HG03103 (cell line): ENCODE results near the gene CYP1A2.

Experiments
- ATAC-seq: cut with Tn5 transposase; IDR thresholded peaks from one replicate; pipeline ENCODE4 v1.9.1; 2021; ENCODE audit warnings: low read depth; ENCODE audit not compliant: unreplicated experiment

CYP1A2 gene

DNA sequence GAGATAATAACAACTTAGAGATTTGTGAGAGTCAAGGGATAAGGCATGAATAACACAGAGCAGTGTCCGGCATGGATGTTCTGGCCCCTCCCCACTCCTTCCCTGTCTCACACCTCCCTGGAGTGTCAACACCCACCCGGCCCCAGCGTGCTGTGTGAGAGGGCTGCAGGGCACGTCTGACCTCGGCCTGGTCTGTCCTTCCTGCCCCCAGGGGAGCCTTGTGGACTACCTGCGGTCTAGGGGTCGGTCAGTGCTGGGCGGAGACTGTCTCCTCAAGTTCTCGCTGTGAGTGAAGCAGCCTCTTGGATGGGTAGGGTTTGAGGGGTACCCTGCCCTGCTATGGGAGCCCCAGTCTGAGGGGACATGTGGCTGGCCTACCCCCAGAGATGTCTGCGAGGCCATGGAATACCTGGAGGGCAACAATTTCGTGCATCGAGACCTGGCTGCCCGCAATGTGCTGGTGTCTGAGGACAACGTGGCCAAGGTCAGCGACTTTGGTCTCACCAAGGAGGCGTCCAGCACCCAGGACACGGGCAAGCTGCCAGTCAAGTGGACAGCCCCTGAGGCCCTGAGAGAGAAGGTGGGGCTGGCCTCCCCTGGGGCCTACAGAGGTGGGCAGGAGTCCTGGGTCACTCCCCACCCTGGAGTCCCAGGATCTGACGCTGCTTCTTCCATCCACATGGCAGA, 52.8 kb downstream of the CYP1A2 start:
- no peak for ATAC-seq

DNA sequence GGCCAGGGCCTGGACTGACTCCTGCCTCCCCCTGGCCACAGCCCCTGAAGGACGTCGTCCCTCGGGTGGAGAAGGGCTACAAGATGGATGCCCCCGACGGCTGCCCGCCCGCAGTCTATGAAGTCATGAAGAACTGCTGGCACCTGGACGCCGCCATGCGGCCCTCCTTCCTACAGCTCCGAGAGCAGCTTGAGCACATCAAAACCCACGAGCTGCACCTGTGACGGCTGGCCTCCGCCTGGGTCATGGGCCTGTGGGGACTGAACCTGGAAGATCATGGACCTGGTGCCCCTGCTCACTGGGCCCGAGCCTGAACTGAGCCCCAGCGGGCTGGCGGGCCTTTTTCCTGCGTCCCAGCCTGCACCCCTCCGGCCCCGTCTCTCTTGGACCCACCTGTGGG, 53.6 kb downstream of the CYP1A2 start:
- no peak for ATAC-seq

DNA sequence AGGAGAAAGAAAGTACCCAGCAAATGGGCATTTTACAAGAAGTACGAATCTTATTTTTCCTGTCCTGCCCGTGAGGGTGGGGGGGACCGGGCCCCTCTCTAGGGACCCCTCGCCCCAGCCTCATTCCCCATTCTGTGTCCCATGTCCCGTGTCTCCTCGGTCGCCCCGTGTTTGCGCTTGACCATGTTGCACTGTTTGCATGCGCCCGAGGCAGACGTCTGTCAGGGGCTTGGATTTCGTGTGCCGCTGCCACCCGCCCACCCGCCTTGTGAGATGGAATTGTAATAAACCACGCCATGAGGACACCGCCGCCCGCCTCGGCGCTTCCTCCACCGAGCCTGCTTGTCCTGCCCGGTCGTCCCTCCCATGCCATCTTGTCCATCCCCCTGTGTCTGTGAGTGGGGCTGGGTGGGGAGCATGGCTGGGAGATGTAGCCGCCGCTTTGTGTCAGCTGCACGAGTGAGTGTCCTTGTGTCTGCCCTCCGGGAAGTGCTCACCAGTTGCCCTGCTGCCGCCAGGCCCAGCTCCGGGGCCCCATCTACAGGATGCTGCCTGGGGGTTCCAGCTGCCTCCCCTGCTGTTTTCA, 54.3 kb downstream of the CYP1A2 start:
- no peak for ATAC-seq

DNA sequence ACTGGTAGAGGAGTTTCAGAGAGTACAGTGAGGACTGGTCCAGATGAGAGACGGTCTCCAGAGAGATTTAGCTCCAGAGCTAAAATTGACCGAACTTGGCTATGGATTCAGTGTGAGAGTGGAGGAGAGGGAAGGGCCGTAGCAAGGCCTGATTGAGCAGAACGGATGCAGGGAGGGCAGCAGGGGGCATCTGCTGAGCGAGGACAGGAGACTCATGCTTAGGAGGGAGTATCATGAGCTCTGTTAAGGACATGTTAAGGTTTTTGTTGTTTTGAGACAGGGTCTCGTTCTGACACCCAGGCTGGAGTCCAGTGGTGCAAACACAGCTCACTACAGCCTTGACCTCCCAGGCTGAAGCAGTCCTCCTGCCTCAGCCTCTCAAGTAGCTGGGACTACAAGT, 56.3 kb downstream of the CYP1A2 start:
- ATAC-seq, result no peak
